ENCODE measurements around the gene AKAP12.

DNA sequence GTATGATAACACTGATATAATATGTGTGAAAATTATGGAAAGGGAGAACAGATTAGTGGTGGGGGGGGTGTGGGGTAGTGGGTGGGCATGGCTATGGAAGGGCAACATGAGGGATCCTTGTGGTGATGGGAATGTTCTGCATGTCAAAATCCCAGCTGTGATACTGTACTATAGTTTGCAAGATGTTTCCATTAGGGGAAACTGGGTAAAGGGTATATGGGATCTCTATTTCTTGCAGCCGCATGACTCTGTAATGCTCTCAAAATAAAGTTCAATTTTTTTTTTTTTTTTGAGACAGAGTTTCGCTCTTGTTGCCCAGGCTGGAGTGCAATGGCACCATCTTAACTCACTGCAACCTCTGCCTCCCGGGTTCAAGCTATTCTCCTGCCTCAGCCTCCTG lies 137.3 kb downstream of the AKAP12 start:
- TF ChIP-seq, protein P1, sequence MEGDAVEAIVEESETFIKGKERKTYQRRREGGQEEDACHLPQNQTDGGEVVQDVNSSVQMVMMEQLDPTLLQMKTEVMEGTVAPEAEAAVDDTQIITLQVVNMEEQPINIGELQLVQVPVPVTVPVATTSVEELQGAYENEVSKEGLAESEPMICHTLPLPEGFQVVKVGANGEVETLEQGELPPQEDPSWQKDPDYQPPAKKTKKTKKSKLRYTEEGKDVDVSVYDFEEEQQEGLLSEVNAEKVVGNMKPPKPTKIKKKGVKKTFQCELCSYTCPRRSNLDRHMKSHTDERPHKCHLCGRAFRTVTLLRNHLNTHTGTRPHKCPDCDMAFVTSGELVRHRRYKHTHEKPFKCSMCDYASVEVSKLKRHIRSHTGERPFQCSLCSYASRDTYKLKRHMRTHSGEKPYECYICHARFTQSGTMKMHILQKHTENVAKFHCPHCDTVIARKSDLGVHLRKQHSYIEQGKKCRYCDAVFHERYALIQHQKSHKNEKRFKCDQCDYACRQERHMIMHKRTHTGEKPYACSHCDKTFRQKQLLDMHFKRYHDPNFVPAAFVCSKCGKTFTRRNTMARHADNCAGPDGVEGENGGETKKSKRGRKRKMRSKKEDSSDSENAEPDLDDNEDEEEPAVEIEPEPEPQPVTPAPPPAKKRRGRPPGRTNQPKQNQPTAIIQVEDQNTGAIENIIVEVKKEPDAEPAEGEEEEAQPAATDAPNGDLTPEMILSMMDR (IDR thresholded peaks at IDR 0.05), result no peak
- no peak for TF ChIP-seq POLR2AphosphoS5 (IDR thresholded peaks at IDR 0.05; ENCODE audit: insufficient read depth in 1 of 2, low read depth in 1 of 2)
- TF ChIP-seq POLR2A (IDR thresholded peaks at IDR 0.05), result no peak

Measured in vagina (tissue), 2 donors.